ENCODE data around the gene KIF3A.

- TF ChIP-seq CTCF (IDR thresholded peaks at IDR 0.05; ENCODE audit: low read length) (no peak), EZH2 (optimal IDR thresholded peaks at IDR 0.05; ENCODE audit: low read depth, low read length) (no peak)
These were observed 39.0 kb upstream of the KIF3A start for GRCh38 chr5:132776131-132776937.

All from MM.1S (cell line).